RPMI8226 (cell line): ENCODE data around the gene SLC6A1.
A peak's percentile ranks its signal among the peaks of the same experiment; 100 is the strongest.
"Not testable (repeated sequence)": the region's sequence is repeated elsewhere in the genome, so short reads cannot be mapped to it uniquely, and the experiment has no call there.

Source experiments
- DNase-seq: peaks from one replicate; pipeline ENCODE4 v3.0.0-alpha.2; 2015

The SLC6A1 gene

GRCh38 chr3:11071096-11071755 is 78.7 kb downstream of the SLC6A1 start:
- DNase-seq, result no peak

GRCh38 chr3:11072631-11073030 is 80.1 kb downstream of the SLC6A1 start:
- no peak for DNase-seq

GRCh38 chr3:11074011-11074410 is 81.5 kb downstream of the SLC6A1 start:
- DNase-seq, result no peak

GRCh38 chr3:11074451-11074850 is 81.9 kb downstream of the SLC6A1 start:
- DNase-seq, result no peak

GRCh38 chr3:11075122-11075521 is 82.6 kb downstream of the SLC6A1 start:
- not testable (repeated sequence) for DNase-seq

- DNase-seq, result no peak
Measured at GRCh38 chr3:11076711-11077110, 84.2 kb downstream of the SLC6A1 start.

- no peak for DNase-seq
Measured at GRCh38 chr3:11077466-11077865, 84.9 kb downstream of the SLC6A1 start.

GRCh38 chr3:11078826-11079515 is 86.4 kb downstream of the SLC6A1 start:
- DNase-seq, result peak; percentile 35

GRCh38 chr3:11080492-11080891 is 87.9 kb downstream of the SLC6A1 start:
- no peak for DNase-seq

GRCh38 chr3:11084098-11084497 is 91.5 kb downstream of the SLC6A1 start:
- DNase-seq, result no peak

GRCh38 chr3:11084677-11085076 is 92.1 kb downstream of the SLC6A1 start:
- DNase-seq, result no peak

- DNase-seq, result no peak
Measured at GRCh38 chr3:11085093-11085840, 92.7 kb downstream of the SLC6A1 start.

- no peak for DNase-seq
Measured at GRCh38 chr3:11086856-11087255, 94.3 kb downstream of the SLC6A1 start.

GRCh38 chr3:11088066-11088465 is 95.5 kb downstream of the SLC6A1 start:
- no peak for DNase-seq

GRCh38 chr3:11088831-11089230 is 96.3 kb downstream of the SLC6A1 start:
- DNase-seq, result no peak
